Gastrocnemius medialis (tissue), 4 donors: ENCODE data around the gene AP3S2.

Experiments
- POLR2A ChIP-seq, 2 donors: fragments of 450-650 bp; IDR thresholded peaks; one replicate each; pipeline ENCODE4 v1.6.1; 2017; ENCODE audit warnings: antibody characterized with exemption in 2 of 2, mild to moderate bottlenecking in 2 of 2, moderate library complexity in 2 of 2
- TF ChIP-seq, protein P1 (sequence below), 5 experiments: fragments of 450-650 bp in 3 of 5; fragments of 200-600 bp in 2 of 5; sonication (generic) in 2 of 5; IDR thresholded peaks in 4 of 5; conservative IDR thresholded peaks in 1 of 5; 1 replicate in 4 of 5; 2 replicates in 1 of 5; pipeline ENCODE4 v1.5.1; 2016 to 2019; ENCODE audit warnings: antibody characterized with exemption in 5 of 5, mild to moderate bottlenecking in 3 of 5, moderate library complexity in 3 of 5

DNA sequence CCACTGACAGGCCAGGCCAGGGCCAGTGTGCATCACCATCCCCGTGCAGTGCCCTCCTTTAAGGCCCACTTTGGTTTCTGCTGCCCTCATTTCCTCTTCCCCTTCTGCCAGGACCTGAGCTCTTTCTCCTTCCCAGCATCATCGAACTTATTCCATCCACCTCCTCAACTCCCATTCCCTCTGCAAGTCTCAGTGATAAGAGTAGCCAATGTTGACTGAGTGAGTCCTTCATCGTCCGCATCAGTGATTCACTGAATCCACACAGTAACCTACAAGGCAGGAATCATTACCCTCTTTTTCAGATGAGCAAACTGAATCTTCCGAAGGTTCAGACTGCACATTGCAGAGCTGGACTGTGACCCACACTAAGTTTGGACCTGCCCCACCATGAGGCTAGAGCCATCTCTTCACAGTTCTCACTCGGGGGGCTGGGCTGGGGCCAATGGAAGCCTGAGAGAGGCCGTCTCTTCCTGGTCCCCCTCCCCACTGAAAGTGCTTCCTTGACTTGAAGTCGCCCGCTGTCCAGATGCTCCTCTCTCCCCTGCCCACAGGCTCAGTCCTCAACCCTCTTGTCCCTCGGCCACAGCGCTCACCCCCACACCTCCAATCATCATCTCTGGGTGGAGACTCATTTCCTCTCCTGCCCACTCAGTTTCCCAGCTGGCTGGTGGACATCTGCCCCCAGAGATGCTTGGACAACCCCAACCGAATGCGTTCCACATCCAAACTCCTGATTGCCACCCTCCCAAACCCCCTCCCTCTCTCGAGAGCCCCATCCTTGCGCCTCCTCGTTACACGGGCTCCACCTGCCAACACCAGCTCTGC, 64.0 kb downstream of the AP3S2 start:
- TF ChIP-seq, protein P1, sequence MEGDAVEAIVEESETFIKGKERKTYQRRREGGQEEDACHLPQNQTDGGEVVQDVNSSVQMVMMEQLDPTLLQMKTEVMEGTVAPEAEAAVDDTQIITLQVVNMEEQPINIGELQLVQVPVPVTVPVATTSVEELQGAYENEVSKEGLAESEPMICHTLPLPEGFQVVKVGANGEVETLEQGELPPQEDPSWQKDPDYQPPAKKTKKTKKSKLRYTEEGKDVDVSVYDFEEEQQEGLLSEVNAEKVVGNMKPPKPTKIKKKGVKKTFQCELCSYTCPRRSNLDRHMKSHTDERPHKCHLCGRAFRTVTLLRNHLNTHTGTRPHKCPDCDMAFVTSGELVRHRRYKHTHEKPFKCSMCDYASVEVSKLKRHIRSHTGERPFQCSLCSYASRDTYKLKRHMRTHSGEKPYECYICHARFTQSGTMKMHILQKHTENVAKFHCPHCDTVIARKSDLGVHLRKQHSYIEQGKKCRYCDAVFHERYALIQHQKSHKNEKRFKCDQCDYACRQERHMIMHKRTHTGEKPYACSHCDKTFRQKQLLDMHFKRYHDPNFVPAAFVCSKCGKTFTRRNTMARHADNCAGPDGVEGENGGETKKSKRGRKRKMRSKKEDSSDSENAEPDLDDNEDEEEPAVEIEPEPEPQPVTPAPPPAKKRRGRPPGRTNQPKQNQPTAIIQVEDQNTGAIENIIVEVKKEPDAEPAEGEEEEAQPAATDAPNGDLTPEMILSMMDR (IDR thresholded peaks at IDR 0.05 in 4 of 5, conservative IDR thresholded peaks at IDR 0.05 in 1 of 5), result no peak
- TF ChIP-seq POLR2A (IDR thresholded peaks at IDR 0.05), result no peak
